PC-3 (cell line): ENCODE results near the gene PYGO2.

Experiments
- CTCF ChIP-seq: fragments of 300-600 bp; sonication (generic); conservative IDR thresholded peaks from 2 replicates; pipeline ENCODE4 v1.5.1; 2017; ENCODE audit warnings: antibody characterized with exemption, low read depth, mild to moderate bottlenecking, low read length
- EZH2 ChIP-seq: fragments of 300-600 bp; sonication (generic); IDR thresholded peaks from one replicate; pipeline ENCODE4 v1.6.1; 2017; ENCODE audit warnings: antibody characterized with exemption, mild to moderate bottlenecking, low read length; ENCODE audit not compliant: unreplicated experiment

- TF ChIP-seq CTCF (0 out of 2 replicates have a peak, but pooled peaks have one; percentile 26), EZH2 (no peak)
Measured at GRCh38 chr1:154962156-154962749, 671 bp upstream of the PYGO2 start.
